GM18861 (cell line): ENCODE results near the gene KCNK4.
A peak's percentile ranks its signal among the peaks of the same experiment; 100 is the strongest.
"Not testable (repeated sequence)": the region's sequence is repeated elsewhere in the genome, so short reads cannot be mapped to it uniquely, and the experiment has no call there.

Experiments used
- ATAC-seq: cut with Tn5 transposase; IDR thresholded peaks from one replicate; pipeline ENCODE4 v1.9.1; 2021; ENCODE audit not compliant: unreplicated experiment

Gene KCNK4

GRCh38 chr11:64323373-64323772, 32.3 kb downstream of the KCNK4 start:
- ATAC-seq = no peak

GRCh38 chr11:64323984-64324383, 32.9 kb downstream of the KCNK4 start:
- not testable (repeated sequence) for ATAC-seq

- no peak for ATAC-seq
Observed at GRCh38 chr11:64324692-64325469, 33.8 kb downstream of the KCNK4 start.

GRCh38 chr11:64327375-64327774, 36.3 kb downstream of the KCNK4 start:
- ATAC-seq = no peak

- ATAC-seq = no peak
Observed at GRCh38 chr11:64327993-64328392, 36.9 kb downstream of the KCNK4 start.

- no peak for ATAC-seq
Observed at GRCh38 chr11:64330888-64331287, 39.8 kb downstream of the KCNK4 start.

GRCh38 chr11:64331569-64332371, 40.7 kb downstream of the KCNK4 start:
- no peak for ATAC-seq

- ATAC-seq = no peak
Observed at GRCh38 chr11:64333556-64333955, 42.5 kb downstream of the KCNK4 start.

- peak; percentile 84 for ATAC-seq
Observed at GRCh38 chr11:64334764-64335735, 43.9 kb downstream of the KCNK4 start.

- ATAC-seq = no peak
Observed at GRCh38 chr11:64337538-64338249, 46.6 kb downstream of the KCNK4 start.

GRCh38 chr11:64338716-64339115, 47.6 kb downstream of the KCNK4 start:
- no peak for ATAC-seq

- ATAC-seq = no peak
Observed at GRCh38 chr11:64339286-64339685, 48.2 kb downstream of the KCNK4 start.

GRCh38 chr11:64339754-64340408, 48.8 kb downstream of the KCNK4 start, which contains the start of gene CCDC88B:
CCDC88B (plus strand) TSS chr11:64340204; CDS start chr11:64340267, 63 bp downstream.
- peak; percentile 32 for ATAC-seq

GRCh38 chr11:64340671-64341335, 49.7 kb downstream of the KCNK4 start:
- no peak for ATAC-seq

- ATAC-seq = no peak
Observed at GRCh38 chr11:64341429-64341828, 50.3 kb downstream of the KCNK4 start.

- peak; percentile 40 for ATAC-seq
Observed at GRCh38 chr11:64341851-64342791, 51.0 kb downstream of the KCNK4 start.

GRCh38 chr11:64342869-64343745, 52.0 kb downstream of the KCNK4 start:
- no peak for ATAC-seq
